Mesenteric fat pad (tissue), 1 donor: Measurements from ENCODE around the gene NLRC3. TPM values are rescaled to one million over a fixed set of nuclear protein-coding genes. Genes with fewer than 3 reads are reported as not detected.

Source experiments
- DNase-seq: peaks from one replicate; pipeline ENCODE4 v3.0.0-alpha.2; 2020; ENCODE audit warnings: low spot score
- total RNA-seq: library from RNA; stranded (reverse); fragmentation: NEBNext Ultra II Directional; extraction: Animal tissue kit (Norgen Biotek cat#: 25700); gene quantifications from one replicate; pipeline ENCODE4 v1.2.1, GENCODE V29; 2021
- donor health status: DM: yes; HTN: yes; CAD: no.

Gene NLRC3
- total RNA-seq, 1 donor from 2014 or later, result 1.2 TPM

DNA sequence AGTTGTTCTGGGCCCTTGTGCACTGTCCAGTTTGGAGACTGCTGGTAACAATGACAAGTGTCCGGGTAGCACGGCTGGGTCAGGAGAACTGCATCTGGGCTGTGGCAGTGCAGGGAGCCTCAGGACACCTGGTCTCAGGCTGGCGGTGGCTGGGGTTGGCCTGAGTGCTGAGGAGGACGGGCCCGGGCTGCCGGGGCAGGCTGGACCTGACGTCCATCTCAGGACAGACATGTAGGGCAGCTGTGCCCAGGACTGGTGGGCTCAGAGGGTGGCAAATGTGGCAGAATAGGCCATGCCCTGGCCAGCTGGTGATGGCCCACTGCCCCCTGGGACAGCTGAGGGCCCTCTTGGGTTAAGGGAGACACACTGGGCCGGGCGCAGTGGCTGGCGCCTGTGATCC is 4.2 kb upstream of the NLRC3 start:
- no peak for DNase-seq

DNA sequence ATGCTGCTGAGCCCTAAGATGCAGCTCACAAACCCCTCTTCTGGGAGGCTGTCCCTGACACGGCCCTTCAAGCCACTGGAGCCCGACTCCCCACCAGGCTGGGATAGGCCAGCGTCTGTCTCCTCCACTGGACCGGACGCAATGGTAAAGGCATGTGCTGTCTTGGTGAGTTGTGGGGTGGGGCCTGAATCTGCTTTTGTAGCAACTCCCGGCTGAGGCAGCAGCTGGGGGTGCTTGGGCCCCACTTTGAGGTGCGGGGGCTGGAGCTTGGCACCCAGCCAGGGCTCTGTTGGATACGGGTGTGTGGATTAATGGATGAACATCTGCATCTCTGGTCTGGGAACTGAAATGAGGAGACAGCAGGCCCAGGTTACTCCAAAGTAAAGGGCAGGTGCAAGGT is 3.5 kb upstream of the NLRC3 start:
- no peak for DNase-seq

DNA sequence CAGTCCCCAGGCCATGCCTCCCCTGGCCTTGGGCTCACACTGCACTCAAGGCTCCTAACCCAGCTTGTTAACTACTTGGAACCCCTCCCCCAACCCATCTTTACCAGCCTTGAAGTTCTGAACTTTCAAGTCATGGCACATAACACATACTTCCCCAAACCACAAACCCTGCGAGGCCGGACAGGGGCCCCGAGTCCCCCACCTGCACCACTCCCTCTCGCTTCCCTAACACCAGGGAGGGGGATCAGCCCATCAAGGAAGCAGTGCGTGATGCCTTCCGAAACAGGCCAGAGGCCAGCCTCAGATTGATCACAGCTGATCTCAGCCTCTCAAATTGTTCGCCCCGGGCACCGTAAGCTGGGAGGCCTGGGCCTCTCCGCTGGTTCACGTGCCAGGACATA is 3.0 kb upstream of the NLRC3 start:
- no peak for DNase-seq

DNA sequence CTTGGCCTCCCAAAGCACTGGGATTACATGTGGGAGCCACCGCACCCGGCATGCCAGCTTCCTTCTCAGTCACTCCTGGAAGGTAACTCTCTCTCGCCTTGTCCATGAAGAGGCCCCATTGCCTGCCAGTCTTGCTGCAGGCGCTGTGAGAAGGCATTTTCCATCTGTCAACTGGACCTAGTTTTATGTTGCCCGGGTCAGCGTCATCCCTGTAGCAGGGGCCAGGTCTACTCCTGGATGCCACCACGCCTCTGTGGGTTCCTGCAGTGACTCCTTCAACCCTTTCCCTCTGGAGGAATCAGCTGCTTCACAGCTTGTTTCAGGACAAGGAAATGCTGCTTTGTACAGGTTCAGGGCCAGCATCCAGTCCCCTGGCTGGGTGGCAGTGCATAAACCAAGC is 2.6 kb upstream of the NLRC3 start:
- no peak for DNase-seq

DNA sequence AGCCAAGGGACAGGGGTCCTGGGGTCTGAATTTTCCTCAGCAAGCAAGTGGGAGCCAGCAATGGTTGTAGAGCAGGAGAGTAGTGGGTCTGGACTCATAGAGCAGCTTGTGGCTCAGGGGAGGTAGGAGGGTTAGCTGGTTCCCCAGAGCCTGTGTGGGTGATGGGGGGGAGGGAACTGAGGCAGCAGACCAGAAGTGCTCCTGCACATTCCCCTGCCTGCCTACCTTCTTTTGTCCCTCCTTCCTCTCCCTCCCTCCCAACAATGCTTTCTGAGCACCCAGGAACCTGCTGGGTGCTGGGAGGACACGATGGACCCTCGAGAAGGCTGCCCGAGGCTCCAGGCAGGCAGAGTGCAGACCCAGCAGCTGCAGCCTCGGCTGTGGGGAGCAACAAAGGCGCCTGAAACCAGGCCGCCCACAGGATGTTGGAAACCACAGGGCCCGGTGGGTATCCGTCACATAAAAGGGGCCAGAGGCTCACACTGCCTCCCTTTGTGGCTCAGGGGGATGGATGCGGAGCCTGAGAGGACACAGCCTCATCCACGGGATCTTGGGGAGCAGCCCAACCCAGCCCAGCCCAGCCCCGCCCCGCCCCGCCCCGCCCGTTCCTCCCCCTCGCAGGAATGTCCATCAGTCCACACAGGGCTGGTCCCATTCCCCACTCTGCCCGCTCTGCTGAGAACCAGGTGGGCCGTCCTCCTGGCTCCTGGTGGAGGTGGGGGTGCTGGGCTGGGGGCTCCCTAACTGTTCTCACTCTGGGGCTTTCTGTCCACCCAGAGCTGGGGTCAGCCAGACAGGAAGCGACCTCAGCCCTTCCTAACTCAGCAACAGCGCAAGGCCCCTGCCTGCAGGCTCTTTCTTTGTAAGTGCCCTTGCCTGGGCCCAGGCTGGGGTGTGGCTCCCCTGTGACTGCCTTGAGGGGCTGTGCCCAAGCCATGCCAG is 1.7 kb upstream of the NLRC3 start:
- no peak for DNase-seq

DNA sequence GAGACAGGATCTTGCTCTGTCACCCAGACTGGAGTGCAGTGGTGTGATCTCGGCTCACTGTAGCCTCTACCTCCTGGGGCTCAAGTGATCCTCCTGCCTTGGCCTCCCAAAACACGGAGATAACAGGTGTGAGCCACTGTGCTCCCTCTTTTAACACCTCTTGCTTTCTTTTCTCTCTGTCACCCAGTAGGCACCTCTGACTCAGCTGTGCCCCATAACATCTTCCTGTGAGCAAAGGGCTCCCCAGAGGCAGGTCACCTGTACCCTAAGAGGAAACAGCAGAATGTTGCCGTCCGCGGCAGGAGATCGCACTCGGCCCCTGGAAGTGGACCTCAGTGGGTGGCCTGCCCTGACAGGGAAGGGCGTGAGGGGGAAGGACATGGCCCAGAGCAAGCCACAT is 918 bp upstream of the NLRC3 start:
- no peak for DNase-seq

DNA sequence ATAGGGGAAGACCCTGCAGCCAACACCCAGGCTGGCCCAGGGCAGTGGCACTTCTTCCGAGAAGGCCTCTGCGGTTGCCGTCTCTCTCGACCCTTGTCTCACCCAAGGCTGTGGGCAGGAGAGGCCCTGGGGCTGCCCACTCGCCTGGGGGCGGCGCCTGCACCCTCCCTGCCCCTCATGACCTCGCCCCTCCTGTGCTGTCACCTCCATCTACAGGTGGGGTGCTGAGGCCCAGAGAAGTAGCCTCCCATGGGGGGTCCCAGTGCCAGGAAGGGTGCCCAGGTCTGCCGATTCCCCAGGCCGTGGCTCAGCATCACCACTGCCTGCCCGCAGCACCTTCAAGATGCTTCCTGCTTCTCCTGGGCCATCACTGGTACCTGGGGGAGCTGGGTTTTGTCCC is 992 bp downstream of the NLRC3 start:
- DNase-seq, result no peak

DNA sequence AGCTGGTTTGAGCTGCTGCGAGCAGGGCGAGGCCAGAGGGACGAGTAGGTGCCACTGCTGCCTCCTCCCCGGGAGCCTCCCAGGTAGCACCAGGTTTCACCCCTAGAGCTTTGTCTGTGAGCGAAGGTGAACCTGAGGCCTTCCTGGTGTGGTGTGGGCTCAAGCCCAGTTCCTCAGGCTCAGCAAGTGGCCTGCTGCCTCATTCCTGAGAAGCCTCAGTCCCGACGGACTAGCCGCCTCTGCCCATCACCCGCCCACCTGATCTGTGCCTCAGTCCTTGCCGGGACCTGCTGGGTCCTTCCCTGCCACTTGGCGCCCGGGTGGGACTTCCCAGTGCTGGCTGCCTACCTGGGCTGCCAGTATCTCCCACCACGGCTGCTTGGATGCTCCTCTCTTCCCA is 1.7 kb downstream of the NLRC3 start:
- DNase-seq, result no peak

DNA sequence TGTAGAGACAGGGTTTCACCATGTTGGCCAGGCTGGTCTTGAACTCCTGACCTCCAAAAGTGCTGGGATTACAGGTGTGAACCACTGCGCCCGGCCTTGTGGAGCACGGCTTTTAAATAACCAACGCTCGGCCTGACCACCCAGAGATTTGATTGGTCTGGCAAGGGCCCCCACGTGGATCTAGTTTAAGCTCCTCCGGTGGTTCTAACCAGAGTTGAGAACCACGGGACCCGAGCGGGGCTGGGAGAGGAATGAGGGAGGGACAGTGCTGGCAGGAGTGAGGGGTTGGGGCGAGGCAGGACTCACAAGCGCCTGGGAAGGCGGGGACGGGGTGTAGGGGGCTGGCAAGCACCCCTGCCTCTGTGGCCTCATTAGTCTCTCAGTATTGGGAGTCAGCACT is 3.0 kb downstream of the NLRC3 start:
- DNase-seq, result no peak

DNA sequence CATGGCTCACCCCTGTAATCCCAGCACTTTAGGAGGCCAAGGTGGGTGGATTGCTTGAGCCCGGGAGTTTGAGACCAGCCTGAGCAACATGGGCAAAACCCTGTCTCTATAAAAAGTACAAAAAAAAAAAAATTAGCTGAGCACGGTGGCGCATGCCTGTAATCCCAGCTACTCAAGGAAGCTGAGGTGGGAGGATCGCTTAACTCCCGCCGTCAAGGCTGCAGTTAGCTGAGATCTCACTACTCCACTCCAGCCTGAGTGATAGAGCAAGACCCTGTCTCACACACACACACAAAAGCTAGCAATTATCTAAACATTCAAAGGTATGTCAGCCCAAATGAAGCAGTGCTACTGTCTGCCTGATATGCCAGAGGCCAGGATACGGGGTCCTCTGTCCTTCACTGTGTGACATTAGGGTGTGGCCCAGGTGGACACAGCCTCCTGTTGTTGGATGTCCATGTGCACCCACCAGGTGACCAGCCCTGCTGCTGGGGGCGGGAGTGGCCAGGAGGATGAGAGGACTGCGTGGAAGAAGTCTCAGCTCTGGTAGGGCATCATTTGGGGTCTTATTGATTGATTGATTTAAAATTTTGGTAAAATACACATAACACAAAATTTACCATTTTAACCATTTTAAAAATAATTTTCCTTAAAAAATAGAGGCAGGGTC is 3.9 kb downstream of the NLRC3 start:
- DNase-seq, result no peak

DNA sequence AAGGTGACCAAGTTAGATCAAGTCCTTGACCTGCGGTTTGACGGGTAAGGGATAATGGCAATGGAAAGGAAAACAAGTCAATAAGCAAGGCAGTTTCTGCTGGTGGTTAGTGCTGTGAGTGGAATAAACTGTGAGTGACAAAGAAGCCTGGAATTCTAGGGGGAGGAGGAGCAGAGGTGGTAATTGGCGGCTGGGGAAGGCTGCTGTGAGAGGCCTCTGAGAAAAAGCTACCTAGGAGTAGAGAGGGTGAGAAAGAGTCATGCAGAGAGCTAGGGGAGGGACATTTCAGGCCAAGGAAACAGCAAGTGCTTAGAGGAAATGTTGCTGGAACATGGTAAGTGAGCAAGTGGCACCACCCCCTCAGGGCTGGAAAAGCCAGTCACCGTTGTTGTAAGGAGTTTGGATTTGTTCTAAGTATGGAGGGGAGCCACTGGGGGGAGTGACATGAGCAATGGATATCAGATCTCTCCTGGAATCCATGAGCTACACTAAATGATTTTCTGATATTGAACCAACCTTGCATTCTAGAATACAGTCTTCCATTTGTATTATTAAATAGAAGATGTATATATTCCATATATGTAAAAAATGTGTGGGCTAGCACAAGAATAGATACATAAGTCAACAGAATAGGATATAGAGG is 6.7 kb downstream of the NLRC3 start:
- no peak for DNase-seq

DNA sequence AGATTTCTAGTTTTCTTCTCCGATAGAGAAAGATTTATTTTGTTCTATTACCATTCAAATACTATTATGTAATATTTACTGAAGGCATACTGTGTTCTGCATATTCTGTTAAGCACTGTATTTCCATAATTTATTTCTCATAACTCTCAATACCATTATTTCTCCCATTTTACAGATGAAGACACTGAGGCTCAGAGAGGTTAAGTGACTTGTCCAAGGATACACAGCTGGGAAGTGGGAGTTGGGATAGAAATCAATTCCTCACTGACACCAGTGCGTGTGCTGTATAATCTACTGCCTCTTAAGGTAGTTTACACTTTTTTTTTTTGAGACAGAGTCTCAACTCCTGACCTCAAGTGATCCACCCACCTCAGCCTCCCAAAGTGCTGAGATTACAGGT is 7.4 kb downstream of the NLRC3 start:
- DNase-seq, result no peak

DNA sequence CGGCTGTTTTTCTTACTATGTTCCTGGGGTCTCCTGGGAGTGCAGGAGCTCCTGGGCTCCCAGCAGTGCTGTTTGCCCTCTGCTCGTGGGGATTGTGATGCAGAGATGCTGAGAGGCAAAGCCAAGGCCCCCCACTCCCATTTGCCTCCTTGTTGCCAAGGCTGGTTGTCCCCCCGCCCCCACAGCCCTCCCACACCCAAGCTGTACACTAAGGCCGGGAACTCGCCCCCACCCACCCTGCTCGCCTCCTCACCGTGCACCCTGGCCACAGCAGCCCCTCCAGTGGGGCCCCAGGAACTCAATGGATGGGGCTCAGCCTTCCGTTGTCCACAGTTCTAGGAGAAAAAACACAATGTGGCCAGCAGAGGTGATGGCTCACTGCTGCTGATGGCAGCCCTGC is 10.2 kb downstream of the NLRC3 start:
- no peak for DNase-seq

DNA sequence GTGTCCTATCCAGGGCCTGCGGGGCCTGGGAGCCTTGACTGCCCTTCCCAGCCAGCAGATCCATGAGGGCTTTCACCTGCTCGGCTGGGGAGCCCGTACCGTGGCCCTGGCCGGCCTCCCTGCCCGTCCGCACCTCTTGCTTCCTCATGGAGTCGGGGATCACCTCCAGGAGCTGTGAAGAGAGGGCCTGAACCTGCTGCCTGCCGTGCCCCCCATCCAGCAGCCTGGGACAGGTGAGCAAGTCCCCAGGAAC is 12.4 kb downstream of the NLRC3 start:
- no peak for DNase-seq

DNA sequence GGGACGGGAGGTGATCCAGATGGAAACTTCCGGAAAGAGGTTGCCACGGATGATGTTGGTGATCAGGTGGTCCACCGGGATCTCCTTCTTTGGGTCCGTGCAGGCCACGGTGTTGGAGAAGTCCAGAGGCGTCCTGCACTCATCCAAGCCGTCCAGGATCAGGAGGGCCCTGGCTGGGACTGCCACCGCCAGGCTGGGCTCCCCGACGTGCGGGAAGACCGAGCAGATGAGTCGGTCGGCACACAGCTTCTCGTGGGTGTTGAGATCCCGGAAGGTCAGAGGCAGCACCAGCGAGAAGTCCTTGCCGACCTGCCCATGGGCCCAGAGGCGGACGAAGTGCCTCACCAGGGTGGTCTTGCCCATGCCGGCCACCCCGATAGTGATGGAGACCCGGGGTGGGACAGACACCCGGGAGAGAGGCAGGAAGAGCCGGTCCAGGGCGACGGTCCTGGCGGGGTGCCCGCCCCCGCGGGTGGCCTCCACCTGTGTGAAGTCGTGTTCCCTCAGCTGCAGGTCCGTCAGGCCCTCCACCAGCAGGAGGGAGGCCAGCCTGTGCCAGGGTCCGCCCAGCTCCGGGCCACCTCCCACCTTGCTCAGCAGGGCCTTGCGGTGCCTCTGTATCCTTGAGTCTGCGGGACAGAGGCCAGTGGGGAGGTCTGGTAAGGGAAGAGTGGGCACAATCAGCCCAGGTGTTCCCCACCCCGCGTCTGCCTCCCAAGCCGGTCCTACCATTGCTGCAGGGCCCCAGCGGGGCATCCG is 12.9 kb downstream of the NLRC3 start:
- no peak for DNase-seq

DNA sequence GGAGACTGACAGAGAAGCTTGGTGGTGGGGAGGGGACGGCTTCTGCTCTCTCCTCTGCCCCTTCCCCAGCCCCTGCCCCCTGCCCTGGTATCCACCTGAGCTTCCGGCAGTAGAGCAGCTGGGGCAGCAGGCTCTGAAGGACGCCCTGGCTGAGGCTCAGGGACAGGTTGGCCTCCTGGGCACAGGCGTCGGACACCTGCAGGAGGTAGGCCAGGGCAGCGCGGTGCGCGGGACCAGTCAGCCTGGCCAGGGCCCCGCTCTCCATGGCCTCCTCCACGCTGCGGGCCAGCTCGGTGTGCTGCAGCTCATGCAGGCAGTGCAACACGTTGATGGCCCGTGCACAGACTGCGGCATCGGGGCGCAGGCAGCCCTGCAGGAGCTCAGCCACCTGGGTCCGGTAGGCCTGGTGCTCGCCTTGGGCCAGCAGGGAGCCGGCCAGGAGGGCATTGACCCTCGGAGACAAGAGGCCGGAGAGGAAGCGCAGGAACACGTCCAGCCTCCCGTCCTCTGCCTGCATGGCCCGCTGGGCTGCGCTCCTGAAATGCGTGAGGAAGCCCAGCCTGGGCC is 14.2 kb downstream of the NLRC3 start:
- DNase-seq, result no peak

DNA sequence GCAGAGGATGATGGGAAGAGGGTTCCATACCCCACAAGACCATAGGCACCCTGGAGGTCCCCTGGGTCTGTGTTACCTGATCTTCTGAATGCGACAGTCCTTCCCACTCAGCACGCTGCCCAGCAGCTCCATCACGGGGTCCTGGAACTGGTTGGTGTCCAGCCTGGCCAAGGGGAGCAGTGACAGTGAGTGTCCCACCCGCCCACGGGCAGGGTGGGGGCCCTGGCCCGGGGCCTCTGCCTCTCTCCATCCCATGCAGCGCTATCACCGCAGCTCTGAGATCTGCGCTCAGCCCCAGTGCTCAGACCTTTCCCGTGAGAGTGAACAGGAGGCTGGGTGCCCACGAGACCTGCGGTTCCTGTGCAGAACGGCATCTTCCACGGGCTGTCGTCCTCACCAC is 15.6 kb downstream of the NLRC3 start:
- DNase-seq, result no peak

DNA sequence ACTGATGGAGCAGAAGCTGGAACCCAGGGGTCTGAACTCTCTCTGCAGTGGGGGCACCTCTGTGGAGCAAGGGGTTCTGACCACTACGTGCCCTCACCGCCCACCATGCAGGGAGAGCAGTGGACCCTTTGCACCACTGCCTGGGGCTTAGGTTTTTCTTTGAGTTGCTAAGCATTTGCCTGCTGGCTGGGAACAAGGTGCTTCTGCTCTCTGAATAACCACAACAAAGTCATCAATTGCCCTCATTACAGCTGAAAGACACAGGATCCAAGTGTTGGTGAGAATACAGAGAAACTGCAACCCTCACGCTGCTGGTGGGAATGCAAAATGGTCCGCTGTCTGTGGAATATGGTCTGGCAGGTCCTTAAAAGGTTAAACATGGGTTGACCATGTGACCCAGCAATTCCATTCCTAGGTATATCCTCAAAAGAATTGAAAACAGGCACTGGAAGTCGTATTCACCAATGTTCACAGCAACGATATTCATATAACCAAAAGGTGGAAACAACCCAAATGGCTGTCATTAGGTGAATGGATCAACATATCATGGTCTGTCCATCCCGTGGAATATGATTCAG is 22.8 kb downstream of the NLRC3 start:
- no peak for DNase-seq

DNA sequence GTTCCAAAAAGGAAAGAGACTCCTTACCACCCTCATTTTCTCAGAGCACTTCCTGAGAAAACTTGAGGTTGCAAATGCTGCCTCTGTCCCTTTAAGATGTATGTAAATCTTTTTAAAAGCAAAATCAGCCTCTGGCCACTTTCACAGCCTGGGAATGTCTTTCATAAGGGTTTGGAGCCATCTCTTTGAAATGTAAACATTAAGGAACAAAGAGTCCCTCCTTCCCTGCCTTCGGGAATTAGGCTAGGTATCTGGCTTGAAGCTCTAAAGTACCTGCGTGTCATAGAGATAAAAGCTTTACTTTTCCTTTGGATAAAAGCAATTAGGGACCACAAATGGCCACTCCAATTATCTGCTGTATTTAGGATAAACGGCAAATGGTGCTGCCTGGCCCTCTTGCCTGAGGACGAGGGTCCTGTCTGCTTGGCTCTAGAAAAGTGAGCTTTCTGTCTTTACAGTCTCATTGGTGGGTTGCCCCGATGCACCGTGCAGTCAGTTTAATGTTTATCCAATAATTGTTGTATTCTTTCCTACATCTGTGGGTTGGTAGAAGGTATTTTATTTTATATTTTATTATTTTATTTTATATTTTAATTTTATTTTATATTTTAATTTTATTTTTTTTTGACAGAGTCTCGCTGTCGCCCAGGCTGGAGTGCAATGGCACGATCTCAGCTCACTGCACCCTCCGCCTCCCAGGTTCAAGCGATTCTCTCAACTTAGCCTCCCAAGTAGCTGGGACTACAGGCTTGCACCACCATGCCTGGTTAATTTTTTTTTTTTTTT is 23.9 kb downstream of the NLRC3 start:
- DNase-seq, result no peak
